ENCODE measurements around the gene CNOT4. TPM values are rescaled to one million over a fixed set of nuclear protein-coding genes. Genes with fewer than 3 reads are reported as not detected.

Gene CNOT4
- total and polyA plus RNA-seq, 8 donors: 4.6 to 50.2 (median 10.9) TPM

DNA sequence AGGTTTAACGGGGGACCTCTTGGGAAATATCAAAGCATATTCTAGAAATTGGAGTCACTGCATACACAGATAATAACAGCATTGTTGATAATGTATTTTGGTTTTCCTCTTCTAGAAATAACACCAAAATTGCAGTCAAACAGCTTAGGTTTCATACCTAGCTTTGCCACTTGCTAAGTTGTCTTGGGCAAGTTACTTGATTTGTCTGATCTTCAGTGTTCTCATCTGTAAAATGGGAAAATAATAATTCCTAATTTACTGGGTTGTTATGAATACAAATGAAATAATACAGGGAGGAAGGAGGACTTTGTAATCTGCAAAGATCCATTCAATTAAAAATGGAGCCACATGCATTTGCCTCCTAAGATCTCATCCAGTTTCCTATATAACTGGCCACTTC is 27.6 kb upstream of the CNOT4 start:
- Histone ChIP-seq H3K9me3 (no peaks in the 10 kb centered on the region), H3K4me3 (no peak overlapping the region), H3K4me1 (peaks cover 0 to 7% (median 0%) of the 10 kb centered on the region in 4 donors), H3K27me3 (no peaks in the 10 kb centered on the region), H3K27ac (no peak overlapping the region), H3K36me3 (no peaks in the 10 kb centered on the region)
- 79 to 89% (median 81%) methylated on average over 1 of the region's 1 CpG for WGBS, 5 donors
- TF ChIP-seq EP300 (IDR thresholded peaks at IDR 0.05) (no peak), POLR2AphosphoS5 (IDR thresholded peaks at IDR 0.05) (no peak), POLR2A (IDR thresholded peaks at IDR 0.05) (no peak)
- TF ChIP-seq, protein P1, sequence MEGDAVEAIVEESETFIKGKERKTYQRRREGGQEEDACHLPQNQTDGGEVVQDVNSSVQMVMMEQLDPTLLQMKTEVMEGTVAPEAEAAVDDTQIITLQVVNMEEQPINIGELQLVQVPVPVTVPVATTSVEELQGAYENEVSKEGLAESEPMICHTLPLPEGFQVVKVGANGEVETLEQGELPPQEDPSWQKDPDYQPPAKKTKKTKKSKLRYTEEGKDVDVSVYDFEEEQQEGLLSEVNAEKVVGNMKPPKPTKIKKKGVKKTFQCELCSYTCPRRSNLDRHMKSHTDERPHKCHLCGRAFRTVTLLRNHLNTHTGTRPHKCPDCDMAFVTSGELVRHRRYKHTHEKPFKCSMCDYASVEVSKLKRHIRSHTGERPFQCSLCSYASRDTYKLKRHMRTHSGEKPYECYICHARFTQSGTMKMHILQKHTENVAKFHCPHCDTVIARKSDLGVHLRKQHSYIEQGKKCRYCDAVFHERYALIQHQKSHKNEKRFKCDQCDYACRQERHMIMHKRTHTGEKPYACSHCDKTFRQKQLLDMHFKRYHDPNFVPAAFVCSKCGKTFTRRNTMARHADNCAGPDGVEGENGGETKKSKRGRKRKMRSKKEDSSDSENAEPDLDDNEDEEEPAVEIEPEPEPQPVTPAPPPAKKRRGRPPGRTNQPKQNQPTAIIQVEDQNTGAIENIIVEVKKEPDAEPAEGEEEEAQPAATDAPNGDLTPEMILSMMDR (IDR thresholded peaks at IDR 0.05): no peak
- DNase-seq: no peak
- intact Hi-C loops (cut with DNase I; ENCODE audit: low total_unique reads): no loop called here

DNA sequence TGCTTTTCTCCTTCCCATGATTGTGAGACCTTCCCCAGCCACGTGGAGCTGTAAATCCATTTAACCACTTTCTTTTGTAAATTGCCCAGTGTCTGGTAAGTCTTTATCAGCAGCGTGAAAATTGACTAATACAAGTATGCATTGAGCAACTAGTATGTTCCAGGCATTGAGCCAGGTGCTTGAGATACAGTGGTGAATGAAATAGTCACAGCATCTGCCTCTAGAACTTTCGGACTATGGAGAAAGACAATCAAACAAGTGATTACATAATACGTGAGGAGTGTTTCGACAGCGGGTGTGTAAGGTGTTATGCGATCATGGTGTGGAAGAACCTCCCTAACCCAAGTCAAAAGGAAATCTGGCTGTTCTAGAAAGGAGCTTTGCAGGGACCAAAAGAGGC is 26.2 kb upstream of the CNOT4 start:
- Histone ChIP-seq H3K27ac (no peak overlapping the region), H3K27me3 (no peaks in the 10 kb centered on the region), H3K9me3 (no peaks in the 10 kb centered on the region), H3K4me1 (peaks cover 0 to 7% (median 0%) of the 10 kb centered on the region in 4 donors), H3K36me3 (no peaks in the 10 kb centered on the region), H3K4me3 (no peak overlapping the region)
- WGBS, 5 donors: 64 to 78% (median 72%) methylated on average over 7 of the region's 7 CpGs
- intact Hi-C loops (cut with DNase I; ENCODE audit: low total_unique reads): no loop called here
- no peak for DNase-seq
- TF ChIP-seq EP300 (IDR thresholded peaks at IDR 0.05) (no peak), POLR2AphosphoS5 (IDR thresholded peaks at IDR 0.05) (no peak), POLR2A (IDR thresholded peaks at IDR 0.05) (no peak)
- TF ChIP-seq, protein P1 (IDR thresholded peaks at IDR 0.05): no peak

DNA sequence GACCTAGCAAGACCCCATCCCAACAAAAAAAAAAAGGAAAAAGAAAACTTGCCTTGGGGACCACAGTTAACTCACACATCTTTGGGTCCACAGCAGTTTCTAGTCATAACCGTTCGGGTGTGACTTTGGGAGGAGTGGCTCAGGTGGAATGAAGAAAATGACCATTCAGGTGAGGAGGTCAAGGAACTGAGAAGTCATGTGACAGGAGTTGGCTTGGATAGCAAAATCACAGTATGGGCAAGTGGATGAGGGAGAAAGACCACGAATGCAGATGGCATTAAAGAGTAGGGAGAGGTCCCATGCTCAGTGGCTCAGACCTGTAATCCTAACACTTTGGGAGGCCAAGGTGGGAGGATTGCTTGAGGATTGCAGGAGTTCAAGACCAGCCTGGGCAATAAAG is 17.1 kb upstream of the CNOT4 start:
- Histone ChIP-seq H3K4me1 (no peaks in the 10 kb centered on the region), H3K27me3 (no peaks in the 10 kb centered on the region), H3K27ac (no peak overlapping the region), H3K4me3 (no peak overlapping the region), H3K9me3 (no peaks in the 10 kb centered on the region), H3K36me3 (no peaks in the 10 kb centered on the region)
- DNase-seq: no peak
- 69 to 83% (median 78%) methylated on average over 3 of the region's 3 CpGs for WGBS, 5 donors
- intact Hi-C loops (cut with DNase I; ENCODE audit: low total_unique reads): no loop called here
- no peak for TF ChIP-seq POLR2AphosphoS5 (IDR thresholded peaks at IDR 0.05)
- TF ChIP-seq POLR2A (IDR thresholded peaks at IDR 0.05): no peak
- TF ChIP-seq EP300 (IDR thresholded peaks at IDR 0.05): no peak
- TF ChIP-seq, protein P1 (IDR thresholded peaks at IDR 0.05): no peak

GRCh38 chr7:135525426-135525825 is 15.5 kb upstream of the CNOT4 start:
- no peak for DNase-seq
- WGBS, 5 donors: 77 to 95% (median 83%) methylated on average over 4 of the region's 4 CpGs
- H3K4me1 ChIP-seq: no peaks in the 10 kb centered on the region
- H3K36me3 ChIP-seq: no peaks in the 10 kb centered on the region
- intact Hi-C loops (cut with DNase I; ENCODE audit: low total_unique reads): no loop called here
- no peak overlapping the region for H3K27ac ChIP-seq
- H3K27me3 ChIP-seq: no peaks in the 10 kb centered on the region
- no peak for TF ChIP-seq POLR2AphosphoS5 (IDR thresholded peaks at IDR 0.05)
- no peak overlapping the region for H3K4me3 ChIP-seq
- no peaks in the 10 kb centered on the region for H3K9me3 ChIP-seq

GRCh38 chr7:135523146-135523545 is 13.2 kb upstream of the CNOT4 start:
- intact Hi-C loops (cut with DNase I; ENCODE audit: low total_unique reads): no loop called here
- no peak for TF ChIP-seq POLR2AphosphoS5 (IDR thresholded peaks at IDR 0.05)
- TF ChIP-seq POLR2A (IDR thresholded peaks at IDR 0.05): no peak
- TF ChIP-seq, protein P1 (IDR thresholded peaks at IDR 0.05): no peak
- no peak for TF ChIP-seq EP300 (IDR thresholded peaks at IDR 0.05)
- Histone ChIP-seq H3K9me3 (no peaks in the 10 kb centered on the region), H3K4me1 (no peaks in the 10 kb centered on the region), H3K36me3 (no peaks in the 10 kb centered on the region), H3K4me3 (no peak overlapping the region), H3K27me3 (no peaks in the 10 kb centered on the region), H3K27ac (no peak overlapping the region)
- 88 to 96% (median 93%) methylated on average over 1 of the region's 1 CpG for WGBS, 5 donors
- DNase-seq: no peak

All from stomach (tissue), 9 donors.